Measurements from ENCODE around the gene CLEC18A. TPM values are rescaled to one million over a fixed set of nuclear protein-coding genes. Genes with fewer than 3 reads are reported as not detected.
A peak's percentile ranks its signal among the peaks of the same experiment; 100 is the strongest.
"Not testable (repeated sequence)": the region's sequence is repeated elsewhere in the genome, so short reads cannot be mapped to it uniquely, and the experiment has no call there.

The CLEC18A gene
- total RNA-seq, 3 donors from 2014 or later: 0.43 to 2.9 (median 1.6) TPM

DNA sequence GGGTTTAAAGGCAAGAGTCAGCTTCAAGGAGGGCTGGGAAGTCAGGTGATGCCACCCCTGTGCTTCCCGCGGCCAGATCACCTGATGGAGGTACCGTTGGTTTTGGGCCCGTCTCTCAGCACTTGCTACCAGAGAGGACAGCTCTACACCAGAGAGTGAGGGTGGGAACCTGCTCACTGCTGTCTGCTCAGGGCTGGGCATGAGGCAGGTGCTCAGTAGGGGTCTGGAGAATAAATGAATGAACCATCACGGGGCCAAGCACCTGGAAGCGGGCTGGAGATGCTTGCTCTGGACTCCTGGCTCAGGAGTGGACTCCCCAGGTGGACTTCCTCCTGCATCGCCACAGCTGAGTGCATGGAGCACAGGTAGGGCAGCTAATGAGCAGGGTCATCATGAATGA, 21.0 kb downstream of the CLEC18A start:
- ATAC-seq; H3K4me1 ChIP-seq (ENCODE audit: low read depth): not testable (repeated sequence)

GRCh38 chr16:69972935-69973334, 21.8 kb downstream of the CLEC18A start:
- H3K36me3 ChIP-seq (ENCODE audit: low read depth); ATAC-seq; H3K9me3 ChIP-seq; H3K4me3 ChIP-seq; H3K4me1 ChIP-seq (ENCODE audit: low read depth); DNase-seq; intact Hi-C loops (cut with DNase I, micrococcal nuclease): not testable (repeated sequence)

More for the DNA sequence above, 21.0 kb downstream of the CLEC18A start:
- DNase-seq; H3K4me3 ChIP-seq; intact Hi-C loops (cut with DNase I, micrococcal nuclease); H3K36me3 ChIP-seq (ENCODE audit: low read depth); H3K9me3 ChIP-seq: not testable (repeated sequence)

GRCh38 chr16:69985196-69985595, 34.1 kb downstream of the CLEC18A start:
- ATAC-seq; H3K36me3 ChIP-seq (ENCODE audit: low read depth); H3K9me3 ChIP-seq; H3K4me3 ChIP-seq; intact Hi-C loops (cut with DNase I, micrococcal nuclease); DNase-seq; H3K4me1 ChIP-seq (ENCODE audit: low read depth): not testable (repeated sequence)

DNA sequence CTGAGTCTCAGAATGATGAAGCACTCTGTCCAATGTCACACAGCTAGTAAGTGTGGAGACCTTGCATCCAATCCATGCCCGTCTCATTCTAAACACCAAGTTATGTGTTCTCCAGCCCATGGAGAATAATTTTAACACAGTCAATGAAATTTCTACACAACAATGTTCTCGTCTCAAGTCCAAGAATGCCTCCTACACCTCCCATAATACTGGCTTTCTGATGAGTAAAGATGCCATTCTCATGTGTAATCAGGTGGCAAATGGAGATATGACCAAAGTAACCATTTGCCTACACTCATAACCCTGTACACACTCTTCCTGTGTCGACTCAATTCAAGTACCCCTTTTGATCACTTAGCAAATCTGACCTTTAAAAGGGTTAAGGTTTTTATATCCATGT, 46.8 kb downstream of the CLEC18A start:
- intact Hi-C loops (cut with DNase I, micrococcal nuclease); DNase-seq; H3K4me3 ChIP-seq; H3K4me1 ChIP-seq (ENCODE audit: low read depth); ATAC-seq; H3K9me3 ChIP-seq; H3K36me3 ChIP-seq (ENCODE audit: low read depth): not testable (repeated sequence)

DNA sequence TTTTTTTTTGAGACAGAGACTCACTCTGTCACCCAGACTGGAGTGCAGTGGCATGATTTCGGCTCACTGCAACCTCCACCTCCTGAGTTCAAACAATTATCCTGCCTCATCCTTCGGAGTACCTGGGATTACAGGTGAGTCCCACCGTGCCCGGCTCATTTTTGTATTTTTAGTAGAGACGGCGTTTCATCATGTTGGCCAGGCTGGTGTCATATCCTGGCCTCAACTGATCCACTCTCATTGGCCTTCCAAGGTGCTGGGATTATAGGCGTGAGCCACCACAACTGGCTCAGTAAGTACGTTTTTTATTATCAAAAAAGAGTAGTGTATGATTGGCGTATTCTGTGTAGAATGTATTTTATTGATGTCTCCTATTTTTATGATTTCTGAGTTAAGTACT, 48.7 kb downstream of the CLEC18A start:
- H3K9me3 ChIP-seq; intact Hi-C loops (cut with DNase I, micrococcal nuclease): not testable (repeated sequence)

DNA sequence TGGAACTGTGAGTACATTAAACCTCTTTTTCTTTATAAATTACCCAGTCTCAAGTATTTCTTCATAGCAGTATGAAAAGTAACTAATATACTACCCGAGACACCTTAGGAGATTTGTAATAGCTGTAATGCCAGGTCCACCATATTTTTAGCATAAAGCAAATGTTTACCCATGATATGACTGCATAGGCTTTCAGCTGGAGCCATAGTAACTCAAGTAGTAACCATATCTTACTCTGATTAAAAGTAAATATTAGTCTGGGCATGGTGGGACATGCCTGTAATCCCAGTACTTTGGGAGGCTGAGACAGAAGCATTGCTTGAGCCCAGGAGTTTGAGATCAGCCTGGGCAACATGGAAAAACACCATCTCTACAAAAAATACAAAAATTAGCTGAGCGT, 52.4 kb downstream of the CLEC18A start:
- ATAC-seq; intact Hi-C loops (cut with DNase I, micrococcal nuclease); H3K9me3 ChIP-seq; H3K36me3 ChIP-seq (ENCODE audit: low read depth); H3K4me1 ChIP-seq (ENCODE audit: low read depth); DNase-seq; H3K4me3 ChIP-seq: not testable (repeated sequence)

More for the DNA sequence above, 48.7 kb downstream of the CLEC18A start:
- not testable (repeated sequence) for ATAC-seq; DNase-seq; H3K4me1 ChIP-seq (ENCODE audit: low read depth); H3K36me3 ChIP-seq (ENCODE audit: low read depth); H3K4me3 ChIP-seq

- H3K4me3 ChIP-seq; H3K36me3 ChIP-seq (ENCODE audit: low read depth); intact Hi-C loops (cut with DNase I, micrococcal nuclease); DNase-seq; H3K4me1 ChIP-seq (ENCODE audit: low read depth); ATAC-seq; H3K9me3 ChIP-seq: not testable (repeated sequence)
Observed at GRCh38 chr16:70008604-70009003, 57.5 kb downstream of the CLEC18A start.

- H3K9me3 ChIP-seq; ATAC-seq; H3K36me3 ChIP-seq (ENCODE audit: low read depth); DNase-seq; intact Hi-C loops (cut with DNase I, micrococcal nuclease); H3K4me3 ChIP-seq; H3K4me1 ChIP-seq (ENCODE audit: low read depth): not testable (repeated sequence)
Observed at GRCh38 chr16:70010615-70011014, 59.5 kb downstream of the CLEC18A start.

- intact Hi-C loops (cut with DNase I, micrococcal nuclease); H3K9me3 ChIP-seq; H3K4me1 ChIP-seq (ENCODE audit: low read depth); DNase-seq; H3K4me3 ChIP-seq; H3K36me3 ChIP-seq (ENCODE audit: low read depth): not testable (repeated sequence)
- ATAC-seq: peak; percentile 25
Observed at GRCh38 chr16:70011120-70011519, 60.0 kb downstream of the CLEC18A start.

GRCh38 chr16:70012354-70012753, 61.2 kb downstream of the CLEC18A start:
- intact Hi-C loops (cut with DNase I, micrococcal nuclease); ATAC-seq; H3K36me3 ChIP-seq (ENCODE audit: low read depth); H3K4me3 ChIP-seq; DNase-seq; H3K9me3 ChIP-seq; H3K4me1 ChIP-seq (ENCODE audit: low read depth): not testable (repeated sequence)

- H3K4me1 ChIP-seq (ENCODE audit: low read depth); H3K4me3 ChIP-seq; intact Hi-C loops (cut with DNase I, micrococcal nuclease); ATAC-seq; H3K9me3 ChIP-seq; H3K36me3 ChIP-seq (ENCODE audit: low read depth); DNase-seq: not testable (repeated sequence)
Observed at GRCh38 chr16:70012951-70013350, 61.8 kb downstream of the CLEC18A start.

Small RNAs within 50 kb of the gene (microRNA-seq; reads per million reads assigned to microRNA genes)
- gene MIR140: 5,951 reads per million, percentile 93 among the genes with 10 or more reads in this experiment

Other genes starting within 250 kb of the CLEC18A start
- 100 to 1,000 TPM in 1 of 3 donors, 10 to 100 TPM in 2; 41.2 to 133 (median 87.4) TPM for gene NQO1, start 224.8 kb upstream of the CLEC18A start, total RNA-seq
- 10 to 100 TPM; 36.1 to 38.9 (median 36.4) TPM for gene NOB1, start 196.4 kb upstream of the CLEC18A start, total RNA-seq
- 100 to 1,000 TPM in 1 of 3 donors, 10 to 100 TPM in 2; 70.2 to 110 (median 94.2) TPM for gene WWP2, start 189.0 kb upstream of the CLEC18A start, total RNA-seq
- 10 to 100 TPM; 21.0 to 43.6 (median 31.0) TPM for gene PDPR, start 163.0 kb downstream of the CLEC18A start, total RNA-seq
- under 1 TPM; 0.61 to 0.87 (median 0.70) TPM for gene CLEC18C, start 222.5 kb downstream of the CLEC18A start, total RNA-seq

All from mucosa of descending colon (tissue), 3 donors.